B cell (primary cell): ENCODE data around the gene CARD9.

ENCODE experiments used
- CTCF ChIP-seq: fragments of 200-600 bp; IDR thresholded peaks from one replicate; pipeline ENCODE4 v1.8.0; 2022; ENCODE audit warnings: antibody characterized with exemption, mild to moderate bottlenecking
- EZH2 ChIP-seq: IDR thresholded peaks from 2 replicates; pipeline ENCODE4 v1.6.1; 2012; ENCODE audit warnings: borderline replicate concordance, low read depth, mild to moderate bottlenecking, moderate library complexity, low read length; ENCODE audit not compliant: insufficient read depth, poor library complexity, severe bottlenecking

GRCh38 chr9:136374183-136374575 is 710 bp upstream of the CARD9 start:
- no peak for TF ChIP-seq CTCF
- TF ChIP-seq EZH2, result no peak
